ENCODE measurements around the gene HDAC11.

HDAC11 gene

DNA sequence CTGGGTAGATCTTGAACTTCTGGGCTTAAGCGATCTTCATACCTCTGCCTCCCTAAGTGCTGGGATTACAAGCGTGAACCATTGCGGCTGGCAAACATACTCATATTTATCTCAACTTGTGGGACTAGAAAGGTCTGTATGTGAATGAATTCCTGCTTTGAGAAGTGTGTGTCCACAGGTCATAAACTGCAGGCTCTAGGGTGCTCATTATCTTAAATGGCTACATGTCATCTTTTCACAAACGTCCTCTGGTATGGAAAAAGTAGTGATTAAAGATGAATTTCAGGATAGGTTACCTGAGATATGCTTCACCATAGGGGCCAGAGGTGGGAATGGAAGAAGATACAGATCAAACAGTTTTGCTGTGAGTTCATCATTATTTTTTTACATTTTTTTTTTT is 7.8 kb upstream of the HDAC11 start:
- H3K27me3 ChIP-seq (ENCODE audit: insufficient read depth, poor library complexity, severe bottlenecking): peaks cover 2% of the 10 kb centered on the region
- TF ChIP-seq, protein P1, sequence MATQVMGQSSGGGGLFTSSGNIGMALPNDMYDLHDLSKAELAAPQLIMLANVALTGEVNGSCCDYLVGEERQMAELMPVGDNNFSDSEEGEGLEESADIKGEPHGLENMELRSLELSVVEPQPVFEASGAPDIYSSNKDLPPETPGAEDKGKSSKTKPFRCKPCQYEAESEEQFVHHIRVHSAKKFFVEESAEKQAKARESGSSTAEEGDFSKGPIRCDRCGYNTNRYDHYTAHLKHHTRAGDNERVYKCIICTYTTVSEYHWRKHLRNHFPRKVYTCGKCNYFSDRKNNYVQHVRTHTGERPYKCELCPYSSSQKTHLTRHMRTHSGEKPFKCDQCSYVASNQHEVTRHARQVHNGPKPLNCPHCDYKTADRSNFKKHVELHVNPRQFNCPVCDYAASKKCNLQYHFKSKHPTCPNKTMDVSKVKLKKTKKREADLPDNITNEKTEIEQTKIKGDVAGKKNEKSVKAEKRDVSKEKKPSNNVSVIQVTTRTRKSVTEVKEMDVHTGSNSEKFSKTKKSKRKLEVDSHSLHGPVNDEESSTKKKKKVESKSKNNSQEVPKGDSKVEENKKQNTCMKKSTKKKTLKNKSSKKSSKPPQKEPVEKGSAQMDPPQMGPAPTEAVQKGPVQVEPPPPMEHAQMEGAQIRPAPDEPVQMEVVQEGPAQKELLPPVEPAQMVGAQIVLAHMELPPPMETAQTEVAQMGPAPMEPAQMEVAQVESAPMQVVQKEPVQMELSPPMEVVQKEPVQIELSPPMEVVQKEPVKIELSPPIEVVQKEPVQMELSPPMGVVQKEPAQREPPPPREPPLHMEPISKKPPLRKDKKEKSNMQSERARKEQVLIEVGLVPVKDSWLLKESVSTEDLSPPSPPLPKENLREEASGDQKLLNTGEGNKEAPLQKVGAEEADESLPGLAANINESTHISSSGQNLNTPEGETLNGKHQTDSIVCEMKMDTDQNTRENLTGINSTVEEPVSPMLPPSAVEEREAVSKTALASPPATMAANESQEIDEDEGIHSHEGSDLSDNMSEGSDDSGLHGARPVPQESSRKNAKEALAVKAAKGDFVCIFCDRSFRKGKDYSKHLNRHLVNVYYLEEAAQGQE (IDR thresholded peaks at IDR 0.05; ENCODE audit: insufficient replicate concordance, low read depth): no peak
- TF ChIP-seq GABPA (IDR thresholded peaks at IDR 0.05; ENCODE audit: low read depth) (no peak), SPI1 (IDR thresholded peaks at IDR 0.05; ENCODE audit: borderline replicate concordance, low read depth) (no peak), POLR2AphosphoS5 (IDR thresholded peaks at IDR 0.05; ENCODE audit: low read depth) (no peak)
- TF ChIP-seq, protein P2, sequence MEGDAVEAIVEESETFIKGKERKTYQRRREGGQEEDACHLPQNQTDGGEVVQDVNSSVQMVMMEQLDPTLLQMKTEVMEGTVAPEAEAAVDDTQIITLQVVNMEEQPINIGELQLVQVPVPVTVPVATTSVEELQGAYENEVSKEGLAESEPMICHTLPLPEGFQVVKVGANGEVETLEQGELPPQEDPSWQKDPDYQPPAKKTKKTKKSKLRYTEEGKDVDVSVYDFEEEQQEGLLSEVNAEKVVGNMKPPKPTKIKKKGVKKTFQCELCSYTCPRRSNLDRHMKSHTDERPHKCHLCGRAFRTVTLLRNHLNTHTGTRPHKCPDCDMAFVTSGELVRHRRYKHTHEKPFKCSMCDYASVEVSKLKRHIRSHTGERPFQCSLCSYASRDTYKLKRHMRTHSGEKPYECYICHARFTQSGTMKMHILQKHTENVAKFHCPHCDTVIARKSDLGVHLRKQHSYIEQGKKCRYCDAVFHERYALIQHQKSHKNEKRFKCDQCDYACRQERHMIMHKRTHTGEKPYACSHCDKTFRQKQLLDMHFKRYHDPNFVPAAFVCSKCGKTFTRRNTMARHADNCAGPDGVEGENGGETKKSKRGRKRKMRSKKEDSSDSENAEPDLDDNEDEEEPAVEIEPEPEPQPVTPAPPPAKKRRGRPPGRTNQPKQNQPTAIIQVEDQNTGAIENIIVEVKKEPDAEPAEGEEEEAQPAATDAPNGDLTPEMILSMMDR (IDR thresholded peaks at IDR 0.05; ENCODE audit: insufficient read depth, low read length): no peak
- no peak overlapping the region for H3K4me3 ChIP-seq (replicated peaks; ENCODE audit: insufficient read depth, low read length)
- DNase-seq (ENCODE audit: low read depth in 1 of 2, low spot score in 1 of 2): no peak
- H3K27ac ChIP-seq (replicated peaks): no peak overlapping the region

DNA sequence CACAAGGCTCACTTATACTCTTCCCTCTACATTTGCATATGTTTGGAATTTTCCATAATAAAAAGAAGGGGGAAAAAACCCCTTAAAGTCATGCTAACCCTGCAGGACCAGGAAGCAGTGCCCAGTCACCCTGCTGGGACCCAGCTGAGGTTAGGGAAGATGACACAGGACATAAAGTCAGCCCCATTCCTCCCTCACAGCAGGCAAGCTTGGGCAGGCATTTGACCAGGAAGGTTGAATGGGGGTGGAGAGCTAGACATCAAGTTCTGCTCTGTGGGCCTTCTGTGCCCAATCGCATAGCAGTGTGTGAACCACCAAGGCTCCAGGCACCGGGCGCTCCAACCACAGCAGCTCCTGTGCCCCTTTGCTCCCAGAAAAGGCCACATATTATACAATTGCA is 7.1 kb upstream of the HDAC11 start:
- DNase-seq (ENCODE audit: low read depth in 1 of 2, low spot score in 1 of 2): no peak
- no peak overlapping the region for H3K4me3 ChIP-seq (replicated peaks; ENCODE audit: insufficient read depth, low read length)
- TF ChIP-seq POLR2AphosphoS5 (IDR thresholded peaks at IDR 0.05; ENCODE audit: low read depth) (no peak), GABPA (IDR thresholded peaks at IDR 0.05; ENCODE audit: low read depth) (no peak), SPI1 (IDR thresholded peaks at IDR 0.05; ENCODE audit: borderline replicate concordance, low read depth) (no peak)
- TF ChIP-seq, protein P1 (IDR thresholded peaks at IDR 0.05; ENCODE audit: insufficient replicate concordance, low read depth): no peak
- TF ChIP-seq, protein P2 (IDR thresholded peaks at IDR 0.05; ENCODE audit: insufficient read depth, low read length): no peak

DNA sequence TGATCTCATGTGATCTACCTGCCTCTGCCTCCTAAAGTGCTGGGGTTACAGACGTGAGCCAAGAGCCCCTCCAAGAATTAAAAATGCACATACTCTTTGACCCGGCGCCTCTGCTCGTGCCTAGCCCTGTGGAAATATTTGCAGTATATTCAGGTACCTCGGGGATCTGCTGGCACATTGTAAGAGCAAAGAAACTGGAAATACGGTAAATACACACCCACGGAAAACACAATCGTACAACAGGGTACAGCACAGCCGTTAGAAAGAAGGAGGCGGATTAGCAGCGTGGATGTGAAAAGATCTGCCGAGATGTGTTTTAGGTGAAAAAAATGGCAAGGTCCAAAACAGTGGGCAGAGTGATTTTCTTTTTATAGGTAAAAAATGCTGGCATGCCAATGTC is 6.1 kb upstream of the HDAC11 start:
- TF ChIP-seq, protein P2 (IDR thresholded peaks at IDR 0.05; ENCODE audit: insufficient read depth, low read length): no peak
- TF ChIP-seq SPI1 (IDR thresholded peaks at IDR 0.05; ENCODE audit: borderline replicate concordance, low read depth) (no peak), GABPA (IDR thresholded peaks at IDR 0.05; ENCODE audit: low read depth) (no peak), POLR2AphosphoS5 (IDR thresholded peaks at IDR 0.05; ENCODE audit: low read depth) (no peak)
- TF ChIP-seq, protein P1 (IDR thresholded peaks at IDR 0.05; ENCODE audit: insufficient replicate concordance, low read depth): no peak
- peaks cover 2% of the 10 kb centered on the region for H3K27me3 ChIP-seq (ENCODE audit: insufficient read depth, poor library complexity, severe bottlenecking)
- H3K4me3 ChIP-seq (replicated peaks; ENCODE audit: insufficient read depth, low read length): no peak overlapping the region
- DNase-seq (ENCODE audit: low read depth in 1 of 2, low spot score in 1 of 2): no peak
- no peak overlapping the region for H3K27ac ChIP-seq (replicated peaks)

More for the DNA sequence above, 7.1 kb upstream of the HDAC11 start:
- Histone ChIP-seq H3K27me3 (ENCODE audit: insufficient read depth, poor library complexity, severe bottlenecking) (peaks cover 2% of the 10 kb centered on the region), H3K27ac (replicated peaks) (no peak overlapping the region)

Measured in HL-60 (cell line).